NT2/D1 (cell line): ENCODE measurements around the gene DMTF1.

Experiments
- YY1 ChIP-seq: IDR thresholded peaks from 2 replicates; pipeline ENCODE4 v1.6.1; 2011; ENCODE audit not compliant: insufficient read length, insufficient read depth
- ZNF274 ChIP-seq: IDR thresholded peaks from 2 replicates; pipeline ENCODE4 v1.6.1; 2011; ENCODE audit warnings: mild to moderate bottlenecking, low read depth, low read length

GRCh38 chr7:87123105-87123504, 29.1 kb upstream of the DMTF1 start:
- TF ChIP-seq ZNF274 (no peak), YY1 (no peak)
